GM12878 (cell line): Measurements from ENCODE around the gene MAP7. TPM values are rescaled to one million over a fixed set of nuclear protein-coding genes. Genes with fewer than 3 reads are reported as not detected.

Source experiments
- ATAC-seq: fragments of 200-7000 bp; cut with Tn5 transposase; 3 replicates; pipeline ENCODE4 v1.9.1; 2020; ENCODE audit warnings: mild to moderate bottlenecking, moderate library complexity
- BruUV-seq: library from RNA; stranded (reverse); fragments of 400-500 nt; replicated peaks from 2 replicates; lab custom pipeline; 2021; lab: Mats Ljungman, UMichigan
- CTCF ChIA-PET: fragments of 300-600 bp; sonication (Branson Sonifier 250); formaldehyde crosslinking; extraction: SDS; loops from one replicate; lab custom pipeline; 2021; ENCODE audit warnings: inconsistent platforms; lab: Yijun Ruan, JAX
- POLR2A ChIA-PET: fragments of 350-600 bp; formaldehyde crosslinking; extraction: SDS; loops from one replicate; lab custom pipeline; 2021; ENCODE audit warnings: inconsistent platforms; lab: Charles Lee
- RAD21 ChIA-PET: fragments of 300-600 bp; sonication (Branson Sonifier 250); formaldehyde crosslinking; loops from one replicate; lab custom pipeline; 2023; ENCODE audit warnings: antibody characterized with exemption; ENCODE audit not compliant: unreplicated experiment; lab: Charles Lee
- SMC1A ChIA-PET: fragments of 300-600 bp; sonication (Branson Sonifier 250); formaldehyde crosslinking; loops from one replicate; lab custom pipeline; 2023; ENCODE audit not compliant: unreplicated experiment, uncharacterized antibody; lab: Charles Lee
- DNase-seq: peaks from one replicate; pipeline ENCODE4 v3.0.0-alpha.2; 2011; ENCODE audit warnings: low read depth, low spot score
- FAIRE-seq: peaks from 3 replicates; lab custom pipeline; 2011; peaks lifted over from hg19 to GRCh38; lab: Jason Lieb, UNC
- H2AFZ ChIP-seq: 2 replicates; pipeline ENCODE4 v1.6.0; 2011; ENCODE audit warnings: low read depth, low read length, control low read depth; ENCODE audit not compliant: control insufficient read depth
- H3K27ac ChIP-seq: 2 replicates; pipeline ENCODE4 v1.5.1; 2011; ENCODE audit warnings: control low read depth; ENCODE audit not compliant: control insufficient read depth, insufficient read depth
- H3K27me3 ChIP-seq, 2 experiments: replicated peaks in 1 of 2; 2 replicates each; pipeline versions ENCODE4 v1.6.0 to v1.6.1; 2011; ENCODE audit warnings: low read length in 1 of 2; ENCODE audit not compliant: control insufficient read depth in 2 of 2, insufficient read depth in 2 of 2
- H3K36me3 ChIP-seq, 2 experiments: 2 replicates each; pipeline ENCODE4 v1.5.1; 2011; ENCODE audit warnings: low read length in 1 of 2; ENCODE audit not compliant: control insufficient read depth in 2 of 2, insufficient read depth in 2 of 2
- H3K4me1 ChIP-seq: 2 replicates; pipeline ENCODE4 v1.6.1; 2011; ENCODE audit warnings: mild to moderate bottlenecking, low read length, moderate library complexity, mixed read lengths; ENCODE audit not compliant: control insufficient read depth, insufficient read depth
- H3K4me2 ChIP-seq: 2 replicates; pipeline ENCODE4 v1.6.0; 2011; ENCODE audit warnings: control low read depth; ENCODE audit not compliant: control insufficient read depth, insufficient read depth
- H3K4me3 ChIP-seq: fragments of 200-600 bp; sonication (generic); 2 replicates; pipeline ENCODE4 v1.5.1; 2016
- H3K79me2 ChIP-seq: 2 replicates; pipeline ENCODE4 v1.6.0; 2011; ENCODE audit warnings: low read length; ENCODE audit not compliant: control insufficient read depth, insufficient read depth
- H3K9ac ChIP-seq: 2 replicates; pipeline ENCODE4 v1.8.0; 2011; ENCODE audit warnings: low read length, control low read depth, mixed read lengths; ENCODE audit not compliant: control insufficient read depth, insufficient read depth
- H3K9me3 ChIP-seq: replicated peaks from 3 replicates; pipeline ENCODE4 v1.5.1; 2011; ENCODE audit warnings: mild to moderate bottlenecking, low read length; ENCODE audit not compliant: control insufficient read depth, insufficient read depth
- H4K20me1 ChIP-seq: 2 replicates; pipeline ENCODE4 v1.6.0; 2011; ENCODE audit not compliant: control insufficient read depth, insufficient read depth
- DPF2 ChIP-seq: fragments of 450-650 bp; IDR thresholded peaks from 2 replicates; pipeline ENCODE4 v1.6.1; 2017; ENCODE audit warnings: mild to moderate bottlenecking
- HCFC1 ChIP-seq: fragments of 150-350 bp; IDR thresholded peaks from 2 replicates; pipeline ENCODE4 v1.6.1; 2014; ENCODE audit warnings: low read length
- HDAC2 ChIP-seq: fragments of 200-600 bp; sonication (generic); IDR thresholded peaks from 2 replicates; pipeline ENCODE4 v1.6.1; 2017
- IRF3 ChIP-seq: fragments of 450-650 bp; IDR thresholded peaks from 2 replicates; pipeline ENCODE4 v1.6.1; 2014; ENCODE audit warnings: mild to moderate bottlenecking
- JUND ChIP-seq: IDR thresholded peaks from 2 replicates; pipeline ENCODE4 v1.6.1; 2012; ENCODE audit warnings: low read depth, mild to moderate bottlenecking, low read length, improper control_type of control experiment, moderate library complexity
- MXI1 ChIP-seq: fragments of 150-350 bp; IDR thresholded peaks from 2 replicates; pipeline ENCODE4 v1.6.1; 2011; ENCODE audit warnings: low read depth, mild to moderate bottlenecking, inconsistent platforms, low read length, improper control_type of control experiment
- MYB ChIP-seq: fragments of 150-350 bp; IDR thresholded peaks from 2 replicates; pipeline ENCODE4 v1.6.1; 2014; ENCODE audit warnings: mild to moderate bottlenecking, low read depth, low read length, borderline replicate concordance
- NFYB ChIP-seq: IDR thresholded peaks from 2 replicates; pipeline ENCODE4 v1.6.1; 2011; ENCODE audit warnings: low read depth, mild to moderate bottlenecking, low read length, improper control_type of control experiment, moderate library complexity; ENCODE audit not compliant: insufficient read depth
- PKNOX1 ChIP-seq: fragments of 450-650 bp; IDR thresholded peaks from 2 replicates; pipeline ENCODE4 v1.6.1; 2016; ENCODE audit warnings: mild to moderate bottlenecking
- STAT3 ChIP-seq: IDR thresholded peaks from 2 replicates; pipeline ENCODE4 v1.6.1; 2011; ENCODE audit warnings: low read depth, low read length, improper control_type of control experiment
- SUPT20H ChIP-seq: IDR thresholded peaks from 2 replicates; pipeline ENCODE4 v1.6.1; 2011; ENCODE audit warnings: low read depth, mild to moderate bottlenecking, low read length, moderate library complexity, borderline replicate concordance; ENCODE audit not compliant: control insufficient read depth
- USF2 ChIP-seq: IDR thresholded peaks from 2 replicates; pipeline ENCODE4 v1.6.1; 2011; ENCODE audit warnings: low read depth, low read length, improper control_type of control experiment, borderline replicate concordance
- ZNF217 ChIP-seq: fragments of 450-650 bp; IDR thresholded peaks from 2 replicates; pipeline ENCODE4 v1.6.1; 2017; ENCODE audit warnings: antibody characterized with exemption, mild to moderate bottlenecking
- ZNF622 ChIP-seq: fragments of 450-650 bp; IDR thresholded peaks from 2 replicates; pipeline ENCODE4 v1.6.1; 2017; ENCODE audit warnings: mild to moderate bottlenecking, inconsistent platforms
- WGBS: methylation state at CpG from one replicate; pipeline ENCODE4 v1.1.6; 2016; ENCODE audit warnings: low lambda C conversion rate; ENCODE audit not compliant: insufficient replicate concordance, insufficient coverage; ENCODE audit errors: missing lambda C conversion rate; 5-methylcytosine and 5-hydroxymethylcytosine counted together
- in situ Hi-C: fragments of 300-500 bp; cut with MboI; formaldehyde crosslinking; loops from 9 replicates; pipeline ENCODE4 v1.14.3; 2018; ENCODE audit warnings: mixed read lengths
- intact Hi-C: fragments of 100-400 bp; cut with micrococcal nuclease; formaldehyde crosslinking; loops from one replicate; pipeline ENCODE4 v1.14.2; 2022; ENCODE audit not compliant: unreplicated experiment
- polyA plus RNA-seq, 11 experiments: library from polyadenylated mRNA; depleted of rRNA in 4 of 11; unstranded in 6 of 11; stranded (reverse) in 5 of 11; fragments of >200 nt; fragmentation: Nextera tagmentation in 4 of 11; fragmentation: Illumina TruSeq in 1 of 11; extraction: Ambion mirVana in 4 of 11; extraction: Trizol in 1 of 11; gene quantifications; 1 replicate in 1 of 11; 2 replicates in 10 of 11; pipeline versions ENCODE4 v1.2.1 to v1.2.3, GENCODE V29; 2011 to 2016; ENCODE audit warnings: inconsistent platforms in 2 of 11, missing spikeins in 2 of 11, low read depth in 1 of 11
- total RNA-seq, 4 experiments: library from RNA; depleted of rRNA in 3 of 4; stranded (reverse); fragments of >200 nt in 3 of 4; fragmentation: Illumina TruSeq in 1 of 4; extraction: Trizol in 1 of 4; gene quantifications; 2 replicates each; pipeline versions ENCODE4 v1.2.1 to v1.2.3, GENCODE V29; 2013 to 2021
- TF ChIP-seq, protein P1 (sequence below): IDR thresholded peaks from 2 replicates; pipeline ENCODE4 v1.6.1; 2011; ENCODE audit warnings: borderline replicate concordance, low read depth, mild to moderate bottlenecking, moderate library complexity, mixed read lengths, low read length; ENCODE audit not compliant: insufficient read depth; ENCODE audit errors: extremely low read length

MAP7 gene
- total and polyA plus RNA-seq, 10 of the 15 experiments (the other 5 are each of a cell fraction or from before 2014, with no cell fraction given), result 0.04 to 0.17 (median 0.08) TPM; not detected in 2

- ChIA-PET SMC1A (no interaction called here), CTCF (no interaction called here), POLR2A (no interaction called here), RAD21 (no interaction called here)
- H4K20me1 ChIP-seq, result no peaks in the 10 kb centered on the region
- intact Hi-C loops (no loop called here), in situ Hi-C loops (no loop called here)
- FAIRE-seq (no peak), ATAC-seq (no peak), DNase-seq (no peak)
- H3K4me2 ChIP-seq, result no peak overlapping the region
- no peak overlapping the region for H3K4me3 ChIP-seq
- H2AFZ ChIP-seq, result no peak overlapping the region
- WGBS, result 88% methylated on average over 3 of the region's 3 CpGs
- H3K79me2 ChIP-seq, result no peaks in the 10 kb centered on the region
- no peak for TF ChIP-seq ZNF217
- no peak for TF ChIP-seq STAT3
- TF ChIP-seq USF2, result no peak
- no peak for TF ChIP-seq IRF3
- no peak for TF ChIP-seq DPF2
- no peak for TF ChIP-seq PKNOX1
- no peak for TF ChIP-seq NFYB
- TF ChIP-seq MYB, result no peak
- TF ChIP-seq, protein P1, sequence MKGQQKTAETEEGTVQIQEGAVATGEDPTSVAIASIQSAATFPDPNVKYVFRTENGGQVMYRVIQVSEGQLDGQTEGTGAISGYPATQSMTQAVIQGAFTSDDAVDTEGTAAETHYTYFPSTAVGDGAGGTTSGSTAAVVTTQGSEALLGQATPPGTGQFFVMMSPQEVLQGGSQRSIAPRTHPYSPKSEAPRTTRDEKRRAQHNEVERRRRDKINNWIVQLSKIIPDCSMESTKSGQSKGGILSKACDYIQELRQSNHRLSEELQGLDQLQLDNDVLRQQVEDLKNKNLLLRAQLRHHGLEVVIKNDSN, result no peak
- TF ChIP-seq HDAC2, result no peak
- TF ChIP-seq ZNF622, result no peak
- no peak for TF ChIP-seq HCFC1
- no peak for TF ChIP-seq SUPT20H
- no peak for TF ChIP-seq MXI1
- no peak for TF ChIP-seq JUND
- no peaks in the 10 kb centered on the region; a peak in 1 of 4 replicates for H3K27me3 ChIP-seq
- no peak overlapping the region for H3K27ac ChIP-seq
- no TSS peak for BruUV-seq
- H3K4me1 ChIP-seq, result no peaks in the 10 kb centered on the region
- H3K9me3 ChIP-seq, result no peaks in the 10 kb centered on the region
- no peak overlapping the region for H3K9ac ChIP-seq
- no peaks in the 10 kb centered on the region for H3K36me3 ChIP-seq
Observed at GRCh38 chr6:136529710-136530109, 20.5 kb downstream of the MAP7 start.
